K562 (cell line): ENCODE data around the gene RERE. TPM values are rescaled to one million over a fixed set of nuclear protein-coding genes. Genes with fewer than 3 reads are reported as not detected.

ENCODE experiments used
- BRCA1 ChIP-seq, 2 experiments: fragments of 450-650 bp in 1 of 2; sonication (generic) in 1 of 2; formaldehyde crosslinking in 1 of 2; IDR thresholded peaks; 2 replicates each; pipeline versions ENCODE4 v1.5.0 to v1.6.1; 2017 to 2020; ENCODE audit warnings: mild to moderate bottlenecking in 1 of 2, missing genetic modification reagents in 1 of 2
- CBFB ChIP-seq: sonication (generic); formaldehyde crosslinking; IDR thresholded peaks from 2 replicates; pipeline ENCODE4 v1.4.0; 2020; ENCODE audit warnings: mild to moderate bottlenecking, missing genetic modification reagents
- CREB3L1 ChIP-seq: fragments of 450-650 bp; IDR thresholded peaks from 2 replicates; pipeline ENCODE4 v1.6.1; 2014; ENCODE audit warnings: low read depth, mild to moderate bottlenecking, moderate library complexity, borderline replicate concordance
- DACH1 ChIP-seq: fragments of 450-650 bp; IDR thresholded peaks from 2 replicates; pipeline ENCODE4 v1.6.1; 2018; ENCODE audit not compliant: partially characterized antibody
- FOXJ3 ChIP-seq: sonication (generic); formaldehyde crosslinking; IDR thresholded peaks from 2 replicates; pipeline ENCODE4 v1.4.0; 2020; ENCODE audit warnings: mild to moderate bottlenecking, missing genetic modification reagents
- GATAD2A ChIP-seq: fragments of 450-650 bp; IDR thresholded peaks from 2 replicates; pipeline ENCODE4 v1.6.1; 2017
- GATAD2B ChIP-seq: fragments of 450-650 bp; IDR thresholded peaks from 2 replicates; pipeline ENCODE4 v1.6.1; 2017; ENCODE audit warnings: mild to moderate bottlenecking, borderline replicate concordance
- KLF1 ChIP-seq: fragments of 450-650 bp; IDR thresholded peaks from 2 replicates; pipeline ENCODE4 v1.6.1; 2016; ENCODE audit warnings: missing genetic modification characterization, missing compliant biosample characterization
- LEF1 ChIP-seq: fragments of 450-650 bp; IDR thresholded peaks from 2 replicates; pipeline ENCODE4 v1.6.1; 2016; ENCODE audit warnings: mild to moderate bottlenecking
- MBD2 ChIP-seq: sonication (generic); IDR thresholded peaks from 2 replicates; pipeline ENCODE4 v1.6.1; 2016; ENCODE audit warnings: low read depth, borderline replicate concordance
- MYC ChIP-seq, 2 experiments: fragments of 250-450 bp in 1 of 2; sonication (Bioruptor Pico) in 1 of 2; IDR thresholded peaks; 2 replicates each; pipeline versions ENCODE4 v1.5.1 to v1.6.1; 2012 to 2021; ENCODE audit warnings: low read depth in 2 of 2, borderline replicate concordance in 1 of 2, improper control_type of control experiment in 1 of 2, low read length in 1 of 2, mild to moderate bottlenecking in 1 of 2, moderate library complexity in 1 of 2
- NCOA6 ChIP-seq: fragments of 450-650 bp; IDR thresholded peaks from 2 replicates; pipeline ENCODE4 v1.6.1; 2017; ENCODE audit warnings: mild to moderate bottlenecking
- NR2F6 ChIP-seq: fragments of 450-650 bp; formaldehyde crosslinking; IDR thresholded peaks from 2 replicates; pipeline ENCODE4 v1.4.0; 2020; ENCODE audit warnings: mild to moderate bottlenecking
- PHF21A ChIP-seq: fragments of 450-650 bp; IDR thresholded peaks from 2 replicates; pipeline ENCODE4 v1.6.1; 2017; ENCODE audit warnings: low read depth, borderline replicate concordance
- SMARCA5 ChIP-seq: fragments of 450-650 bp; IDR thresholded peaks from 2 replicates; pipeline ENCODE4 v1.6.1; 2016
- TBL1XR1 ChIP-seq, 2 experiments: IDR thresholded peaks; 2 replicates each; pipeline ENCODE4 v1.6.1; 2012; ENCODE audit warnings: improper control_type of control experiment in 2 of 2, low read length in 2 of 2, mild to moderate bottlenecking in 1 of 2
- TFAP4 ChIP-seq: sonication (generic); formaldehyde crosslinking; IDR thresholded peaks from 2 replicates; pipeline ENCODE4 v1.8.0; 2022; ENCODE audit warnings: missing genetic modification reagents, mild to moderate bottlenecking, moderate library complexity, borderline replicate concordance
- TFE3 ChIP-seq: fragments of 450-650 bp; formaldehyde crosslinking; IDR thresholded peaks from 2 replicates; pipeline ENCODE4 v1.4.0; 2020; ENCODE audit warnings: mild to moderate bottlenecking, mixed read lengths
- U2AF1 ChIP-seq: fragments of 200-400 bp; formaldehyde crosslinking; optimal IDR thresholded peaks from 2 replicates; pipeline ENCODE3; 2017; ENCODE audit warnings: mild to moderate bottlenecking, low read depth, low read length, moderate library complexity
- ZNF184 ChIP-seq: sonication (generic); formaldehyde crosslinking; IDR thresholded peaks from 2 replicates; pipeline ENCODE4 v1.5.0; 2020; ENCODE audit warnings: missing genetic modification reagents
- ZNF24 ChIP-seq: fragments of 450-650 bp; IDR thresholded peaks from 2 replicates; pipeline ENCODE4 v1.6.1; 2016
- ZNF384 ChIP-seq: IDR thresholded peaks from 2 replicates; pipeline ENCODE4 v1.6.1; 2012; ENCODE audit warnings: low read depth, low read length, improper control_type of control experiment
- ZNF695 ChIP-seq: fragments of 450-650 bp; formaldehyde crosslinking; IDR thresholded peaks from 2 replicates; pipeline ENCODE4 v1.4.0; 2020; ENCODE audit warnings: mild to moderate bottlenecking, moderate library complexity
- polyA plus RNA-seq, 8 experiments: library from polyadenylated mRNA; depleted of rRNA in 4 of 8; stranded (reverse) in 5 of 8; unstranded in 3 of 8; fragments of >200 nt; fragmentation: Nextera tagmentation in 2 of 8; fragmentation: Illumina TruSeq in 1 of 8; extraction: Ambion mirVana in 2 of 8; extraction: Trizol in 1 of 8; gene quantifications; 2 replicates each; pipeline versions ENCODE4 v1.2.1 to v1.2.3, GENCODE V29; 2011 to 2014; ENCODE audit warnings: inconsistent platforms in 1 of 8, missing spikeins in 1 of 8
- total RNA-seq, 7 experiments: library from RNA; depleted of rRNA in 6 of 7; stranded (reverse); fragments of >200 nt in 6 of 7; fragmentation: Illumina TruSeq in 2 of 7; extraction: Trizol in 2 of 7; gene quantifications; 2 replicates each; pipeline versions ENCODE4 v1.2.1 to v1.2.3, GENCODE V29; 2011 to 2021; ENCODE audit warnings: low replicate concordance in 1 of 7

The RERE gene
- total and polyA plus RNA-seq, 9 of the 15 experiments (the other 6 are each of a cell fraction or from before 2014, with no cell fraction given): 3.0 to 51.5 (median 13.4) TPM

- TF ChIP-seq FOXJ3 (CRISPR knock-in tag) (no peak), MYC (IDR thresholded peaks at IDR 0.05; ENCODE audit: low read depth, low read length) (peak; percentile 91), MYC (CRISPR knock-in tag; IDR thresholded peaks at IDR 0.05; ENCODE audit: borderline replicate concordance, low read depth) (no peak), GATAD2A (no peak), TFE3 (CRISPR knock-in tag) (no peak), NCOA6 (no peak), TFAP4 (peak; percentile 77), U2AF1 (no peak), PHF21A (peak; percentile 56; the same call in 1 of the 2 replicates), ZNF695 (CRISPR knock-in tag) (no peak), MBD2 (peak; percentile 28; the same call in 1 of the 2 replicates), CBFB (CRISPR knock-in tag) (no peak), ZNF184 (CRISPR knock-in tag) (no peak), ZNF24 (0 out of 2 replicates have a peak, but pooled peaks have one; percentile 50), NR2F6 (0 out of 2 replicates have a peak, but pooled peaks have one; percentile 46), LEF1 (peak; percentile 57; the same call in 1 of the 2 replicates), SMARCA5 (no peak), BRCA1 (IDR thresholded peaks at IDR 0.05) (no peak), BRCA1 (CRISPR knock-in tag; IDR thresholded peaks at IDR 0.05) (no peak), TBL1XR1 (IDR thresholded peaks at IDR 0.05; ENCODE audit: low read length in 2 of 2) (peak; percentile 68 to 79; a peak in 2 of 4 replicates), KLF1 (tag) (no peak), CREB3L1 (no peak), GATAD2B (no peak), DACH1 (peak; percentile 12), ZNF384 (peak; percentile 61)
Observed at GRCh38 chr1:8525558-8526275, 291.7 kb downstream of the RERE start (continued).
